GM19025 (cell line): Measurements from ENCODE around the gene ST6GALNAC6.
"Not testable (repeated sequence)": the region's sequence is repeated elsewhere in the genome, so short reads cannot be mapped to it uniquely, and the experiment has no call there.

ENCODE experiments used
- ATAC-seq: cut with Tn5 transposase; IDR thresholded peaks from one replicate; pipeline ENCODE4 v1.9.1; 2021; ENCODE audit warnings: mild to moderate bottlenecking, low read depth, moderate library complexity; ENCODE audit not compliant: unreplicated experiment

ST6GALNAC6 gene

GRCh38 chr9:127841087-127841835 lies 58.1 kb downstream of the ST6GALNAC6 start:
- ATAC-seq: no peak

GRCh38 chr9:127838375-127839078 lies 60.9 kb downstream of the ST6GALNAC6 start:
- ATAC-seq: no peak

- no peak for ATAC-seq
These were observed 62.1 kb downstream of the ST6GALNAC6 start for GRCh38 chr9:127837346-127837745.

GRCh38 chr9:127836561-127836960 lies 62.8 kb downstream of the ST6GALNAC6 start:
- not testable (repeated sequence) for ATAC-seq

- ATAC-seq: no peak
These were observed 63.3 kb downstream of the ST6GALNAC6 start for GRCh38 chr9:127835991-127836516.
